HEK293 (cell line): ENCODE results near the gene SESTD1.
A peak's percentile ranks its signal among the peaks of the same experiment; 100 is the strongest.

Source experiments
- CTCF ChIA-PET: fragments of 350-600 bp; formaldehyde crosslinking; extraction: SDS; loops from one replicate; lab custom pipeline; 2021; ENCODE audit warnings: antibody characterized with exemption; lab: Yijun Ruan, JAX
- POLR2A ChIA-PET: fragments of 300-600 bp; formaldehyde crosslinking; extraction: SDS; loops from one replicate; lab custom pipeline; 2020; ENCODE audit warnings: antibody characterized with exemption, inconsistent platforms; lab: Yijun Ruan, JAX
- H3K27ac ChIP-seq: fragments of 200-500 bp; sonication (Bioruptor generic); 2 replicates; pipeline ENCODE4 v1.5.1; 2014; ENCODE audit warnings: low read depth, low read length, control low read depth, inconsistent platforms; ENCODE audit errors: extremely low read depth
- H3K36me3 ChIP-seq, 2 experiments: fragments of 200-500 bp in 1 of 2; sonication (Bioruptor generic) in 1 of 2; 1 replicate in 1 of 2; 2 replicates in 1 of 2; pipeline ENCODE4 v1.5.1; 2014 to 2017; ENCODE audit warnings: inconsistent platforms in 2 of 2, low read length in 2 of 2; ENCODE audit not compliant: control insufficient read depth in 2 of 2, insufficient read depth in 1 of 2
- H3K4me1 ChIP-seq: fragments of 200-500 bp; sonication (Bioruptor generic); 2 replicates; pipeline ENCODE4 v1.5.1; 2014; ENCODE audit warnings: mild to moderate bottlenecking, low read length, inconsistent platforms; ENCODE audit not compliant: control insufficient read depth, insufficient read depth
- H3K4me3 ChIP-seq: 2 replicates; pipeline ENCODE4 v1.5.1; 2011; ENCODE audit warnings: low read depth, mild to moderate bottlenecking, control low read depth, low read length, moderate library complexity
- H3K9me3 ChIP-seq: fragments of 200-500 bp; sonication (Bioruptor generic); 2 replicates; pipeline ENCODE4 v1.5.1; 2014; ENCODE audit warnings: low read depth, low read length, inconsistent platforms; ENCODE audit not compliant: control insufficient read depth, insufficient read depth
- KLF16 ChIP-seq: fragments of 450-650 bp; formaldehyde crosslinking; IDR thresholded peaks from 2 replicates; pipeline ENCODE4 v1.5.1; 2017; ENCODE audit warnings: missing biosample characterization, missing genetic modification characterization
- OVOL3 ChIP-seq: fragments of 450-650 bp; formaldehyde crosslinking; IDR thresholded peaks from 2 replicates; pipeline ENCODE4 v1.5.1; 2016; ENCODE audit warnings: missing biosample characterization, missing genetic modification characterization
- ZBTB1 ChIP-seq: fragments of 450-650 bp; formaldehyde crosslinking; IDR thresholded peaks from 2 replicates; pipeline ENCODE4 v1.5.1; 2016; ENCODE audit warnings: missing biosample characterization, missing genetic modification characterization
- ZBTB17 ChIP-seq: fragments of 450-650 bp; formaldehyde crosslinking; IDR thresholded peaks from 2 replicates; pipeline ENCODE4 v1.5.1; 2016; ENCODE audit warnings: missing biosample characterization, missing genetic modification characterization
- ZBTB48 ChIP-seq: fragments of 450-650 bp; formaldehyde crosslinking; IDR thresholded peaks from 2 replicates; pipeline ENCODE4 v1.5.1; 2016; ENCODE audit warnings: missing biosample characterization, missing genetic modification characterization
- ZFHX2 ChIP-seq: fragments of 450-650 bp; formaldehyde crosslinking; conservative IDR thresholded peaks from 2 replicates; pipeline ENCODE4 v1.5.1; 2016; ENCODE audit warnings: missing biosample characterization, missing genetic modification characterization
- ZFP69B ChIP-seq: fragments of 450-650 bp; formaldehyde crosslinking; IDR thresholded peaks from 2 replicates; pipeline ENCODE4 v1.5.1; 2016; ENCODE audit warnings: missing biosample characterization, missing genetic modification characterization
- ZIC2 ChIP-seq: fragments of 450-650 bp; formaldehyde crosslinking; IDR thresholded peaks from 2 replicates; pipeline ENCODE4 v1.5.1; 2016; ENCODE audit warnings: missing biosample characterization, missing genetic modification characterization
- ZNF121 ChIP-seq: fragments of 450-650 bp; formaldehyde crosslinking; IDR thresholded peaks from 2 replicates; pipeline ENCODE4 v1.5.1; 2016; ENCODE audit warnings: missing biosample characterization, missing genetic modification characterization
- ZNF146 ChIP-seq: fragments of 450-650 bp; formaldehyde crosslinking; IDR thresholded peaks from 2 replicates; pipeline ENCODE4 v1.5.1; 2016; ENCODE audit warnings: missing biosample characterization, missing genetic modification characterization
- ZNF239 ChIP-seq: fragments of 450-650 bp; formaldehyde crosslinking; IDR thresholded peaks from 2 replicates; pipeline ENCODE4 v1.5.1; 2016; ENCODE audit warnings: missing biosample characterization, missing genetic modification characterization
- ZNF391 ChIP-seq: fragments of 450-650 bp; formaldehyde crosslinking; IDR thresholded peaks from 2 replicates; pipeline ENCODE4 v1.5.1; 2016; ENCODE audit warnings: low read depth, missing biosample characterization, missing genetic modification characterization, borderline replicate concordance
- ZNF433 ChIP-seq: fragments of 450-650 bp; formaldehyde crosslinking; IDR thresholded peaks from 2 replicates; pipeline ENCODE4 v1.5.1; 2016; ENCODE audit warnings: missing biosample characterization, missing genetic modification characterization, low read depth
- ZNF558 ChIP-seq: fragments of 450-650 bp; formaldehyde crosslinking; IDR thresholded peaks from 2 replicates; pipeline ENCODE4 v1.5.1; 2016; ENCODE audit warnings: missing biosample characterization, missing genetic modification characterization
- ZNF610 ChIP-seq: fragments of 450-650 bp; formaldehyde crosslinking; IDR thresholded peaks from 2 replicates; pipeline ENCODE4 v1.5.1; 2016; ENCODE audit warnings: missing biosample characterization, missing genetic modification characterization, borderline replicate concordance
- ZNF623 ChIP-seq: fragments of 450-650 bp; formaldehyde crosslinking; IDR thresholded peaks from 2 replicates; pipeline ENCODE4 v1.5.1; 2016; ENCODE audit warnings: missing biosample characterization, missing genetic modification characterization
- ZNF624 ChIP-seq: fragments of 450-650 bp; formaldehyde crosslinking; IDR thresholded peaks from 2 replicates; pipeline ENCODE4 v1.5.1; 2017; ENCODE audit warnings: missing biosample characterization, missing genetic modification characterization
- ZNF626 ChIP-seq: fragments of 450-650 bp; sonication (Bioruptor Pico); formaldehyde crosslinking; IDR thresholded peaks from 2 replicates; pipeline ENCODE4 v1.5.1; 2018; ENCODE audit warnings: missing biosample characterization, missing genetic modification characterization, inconsistent platforms
- ZNF777 ChIP-seq: fragments of 450-650 bp; formaldehyde crosslinking; IDR thresholded peaks from 2 replicates; pipeline ENCODE4 v1.5.1; 2017; ENCODE audit warnings: missing biosample characterization, missing genetic modification characterization, borderline replicate concordance
- ZNF785 ChIP-seq: fragments of 450-650 bp; formaldehyde crosslinking; IDR thresholded peaks from 2 replicates; pipeline ENCODE4 v1.5.1; 2016; ENCODE audit warnings: missing biosample characterization, missing genetic modification characterization
- TF ChIP-seq, protein P1 (sequence below): fragments of 450-650 bp; formaldehyde crosslinking; IDR thresholded peaks from 2 replicates; pipeline ENCODE4 v1.5.1; 2017; ENCODE audit warnings: missing biosample characterization, missing genetic modification characterization
- TF ChIP-seq, protein P2 (sequence below): fragments of 450-650 bp; formaldehyde crosslinking; IDR thresholded peaks from 2 replicates; pipeline ENCODE4; 2016; ENCODE audit warnings: missing biosample characterization, missing genetic modification characterization
- TF ChIP-seq, protein P3 (sequence below): fragments of 450-650 bp; formaldehyde crosslinking; IDR thresholded peaks from 2 replicates; pipeline ENCODE4 v1.5.1; 2017; ENCODE audit warnings: missing biosample characterization, missing genetic modification characterization

SESTD1 gene

DNA sequence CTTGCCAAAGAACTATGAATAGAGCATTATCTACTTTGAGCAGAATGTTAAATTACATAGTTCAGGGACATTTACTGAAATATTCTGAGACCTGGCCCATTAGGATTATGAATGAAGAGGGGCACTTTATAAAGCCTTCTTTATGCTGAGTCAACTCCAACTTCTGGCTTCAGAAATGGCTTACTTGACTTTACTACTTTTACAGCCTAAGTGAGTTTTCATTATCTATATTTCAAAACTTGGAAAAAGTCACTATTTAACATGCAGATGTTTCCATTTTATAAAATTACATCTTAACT lies 37.7 kb downstream of the SESTD1 start:
- CTCF ChIA-PET, result interaction anchor here (1.0 to 1.2 kb wide), 2 partner anchors 10 to 23 kb away, joined by 4 read pairs; no protein-coding TSS in a partner anchor

DNA sequence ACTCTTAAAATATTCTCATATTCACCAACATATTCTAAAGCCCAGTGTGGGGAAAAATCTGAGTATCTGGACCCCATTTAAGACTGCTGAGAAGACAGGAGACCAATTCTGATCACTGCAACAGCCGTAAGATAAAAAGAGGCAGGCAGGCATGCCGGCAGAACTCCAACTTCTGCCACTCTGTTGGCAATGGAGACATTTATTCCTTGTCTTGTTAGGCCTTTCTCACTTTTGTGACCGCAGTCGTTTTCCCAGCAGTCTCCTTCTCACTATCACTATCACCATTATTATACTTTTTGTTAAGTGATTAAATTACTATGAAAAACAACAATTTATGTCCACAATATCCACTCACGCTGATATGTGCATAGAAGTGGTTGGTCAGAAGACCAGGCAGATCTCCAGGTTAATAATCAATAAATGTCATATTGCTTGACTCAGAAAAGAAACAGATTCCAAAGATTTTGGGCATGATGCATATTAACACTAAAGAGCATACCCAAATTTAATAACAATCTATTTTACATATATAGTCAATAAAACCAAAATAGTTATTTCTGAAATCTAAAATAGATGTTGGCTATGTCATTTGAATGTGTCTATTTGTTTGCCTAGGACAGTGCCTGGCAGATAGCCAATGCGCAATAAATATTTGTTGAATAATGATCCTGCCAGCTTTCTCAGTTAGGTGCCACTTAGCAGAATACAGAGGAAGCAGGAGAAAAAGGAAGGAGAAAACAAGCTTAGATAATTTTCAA lies 38.2 kb downstream of the SESTD1 start:
- Histone ChIP-seq H3K36me3 (no peaks in the 10 kb centered on the region), H3K4me3 (no peak overlapping the region), H3K4me1 (no peaks in the 10 kb centered on the region), H3K9me3 (no peaks in the 10 kb centered on the region), H3K27ac (no peak overlapping the region)
- ChIA-PET POLR2A (interaction anchor here (1.0 kb wide), 1 partner anchor 37 kb away, joined by 3 read pairs; no protein-coding TSS in a partner anchor), CTCF (interaction anchor here (0.5 to 1.2 kb wide), 2 partner anchors 24 to 209 kb away, joined by 4 read pairs; no protein-coding TSS in a partner anchor)
- no peak for TF ChIP-seq ZFHX2 (tag by site-specific recombination)
- TF ChIP-seq KLF16 (tag by site-specific recombination), result no peak
- TF ChIP-seq ZNF626 (tag by site-specific recombination), result no peak
- no peak for TF ChIP-seq ZNF558 (tag by site-specific recombination)
- TF ChIP-seq ZNF623 (tag by site-specific recombination), result no peak
- TF ChIP-seq ZNF146, result no peak
- TF ChIP-seq ZFP69B (tag by site-specific recombination), result no peak
- TF ChIP-seq ZBTB17 (tag by site-specific recombination), result no peak
- TF ChIP-seq ZNF777 (tag by site-specific recombination), result no peak
- TF ChIP-seq ZNF433 (tag by site-specific recombination), result no peak
- no peak for TF ChIP-seq ZNF391
- TF ChIP-seq ZBTB1 (tag by site-specific recombination), result no peak
- TF ChIP-seq ZNF624 (tag by site-specific recombination), result no peak
- TF ChIP-seq ZNF239, result no peak
- TF ChIP-seq ZBTB48 (tag by site-specific recombination), result no peak
- TF ChIP-seq, protein P1, sequence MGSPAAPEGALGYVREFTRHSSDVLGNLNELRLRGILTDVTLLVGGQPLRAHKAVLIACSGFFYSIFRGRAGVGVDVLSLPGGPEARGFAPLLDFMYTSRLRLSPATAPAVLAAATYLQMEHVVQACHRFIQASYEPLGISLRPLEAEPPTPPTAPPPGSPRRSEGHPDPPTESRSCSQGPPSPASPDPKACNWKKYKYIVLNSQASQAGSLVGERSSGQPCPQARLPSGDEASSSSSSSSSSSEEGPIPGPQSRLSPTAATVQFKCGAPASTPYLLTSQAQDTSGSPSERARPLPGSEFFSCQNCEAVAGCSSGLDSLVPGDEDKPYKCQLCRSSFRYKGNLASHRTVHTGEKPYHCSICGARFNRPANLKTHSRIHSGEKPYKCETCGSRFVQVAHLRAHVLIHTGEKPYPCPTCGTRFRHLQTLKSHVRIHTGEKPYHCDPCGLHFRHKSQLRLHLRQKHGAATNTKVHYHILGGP, result no peak
- no peak for TF ChIP-seq ZIC2 (tag by site-specific recombination)
- TF ChIP-seq OVOL3 (tag by site-specific recombination), result no peak
- TF ChIP-seq, protein P2, sequence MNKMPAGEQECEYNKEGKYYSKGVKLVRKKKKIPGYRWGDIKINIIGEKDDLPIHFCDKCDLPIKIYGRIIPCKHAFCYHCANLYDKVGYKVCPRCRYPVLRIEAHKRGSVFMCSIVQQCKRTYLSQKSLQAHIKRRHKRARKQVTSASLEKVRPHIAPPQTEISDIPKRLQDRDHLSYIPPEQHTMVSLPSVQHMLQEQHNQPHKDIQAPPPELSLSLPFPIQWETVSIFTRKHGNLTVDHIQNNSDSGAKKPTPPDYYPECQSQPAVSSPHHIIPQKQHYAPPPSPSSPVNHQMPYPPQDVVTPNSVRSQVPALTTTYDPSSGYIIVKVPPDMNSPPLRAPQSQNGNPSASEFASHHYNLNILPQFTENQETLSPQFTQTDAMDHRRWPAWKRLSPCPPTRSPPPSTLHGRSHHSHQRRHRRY (tag by site-specific recombination), result no peak
- no peak for TF ChIP-seq ZNF785 (tag by site-specific recombination)

More for the DNA sequence above, 37.7 kb downstream of the SESTD1 start:
- Histone ChIP-seq H3K27ac (no peak overlapping the region), H3K4me1 (no peaks in the 10 kb centered on the region), H3K4me3 (no peak overlapping the region), H3K36me3 (no peaks in the 10 kb centered on the region), H3K9me3 (no peaks in the 10 kb centered on the region)
- POLR2A ChIA-PET, result interaction anchor here (1.0 kb wide), 1 partner anchor 36 kb away, joined by 3 read pairs; no protein-coding TSS in a partner anchor
- TF ChIP-seq, protein P3, sequence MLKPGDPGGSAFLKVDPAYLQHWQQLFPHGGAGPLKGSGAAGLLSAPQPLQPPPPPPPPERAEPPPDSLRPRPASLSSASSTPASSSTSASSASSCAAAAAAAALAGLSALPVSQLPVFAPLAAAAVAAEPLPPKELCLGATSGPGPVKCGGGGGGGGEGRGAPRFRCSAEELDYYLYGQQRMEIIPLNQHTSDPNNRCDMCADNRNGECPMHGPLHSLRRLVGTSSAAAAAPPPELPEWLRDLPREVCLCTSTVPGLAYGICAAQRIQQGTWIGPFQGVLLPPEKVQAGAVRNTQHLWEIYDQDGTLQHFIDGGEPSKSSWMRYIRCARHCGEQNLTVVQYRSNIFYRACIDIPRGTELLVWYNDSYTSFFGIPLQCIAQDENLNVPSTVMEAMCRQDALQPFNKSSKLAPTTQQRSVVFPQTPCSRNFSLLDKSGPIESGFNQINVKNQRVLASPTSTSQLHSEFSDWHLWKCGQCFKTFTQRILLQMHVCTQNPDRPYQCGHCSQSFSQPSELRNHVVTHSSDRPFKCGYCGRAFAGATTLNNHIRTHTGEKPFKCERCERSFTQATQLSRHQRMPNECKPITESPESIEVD (tag by site-specific recombination), result peak; percentile 16; the same call in 1 of the 2 replicates
- TF ChIP-seq ZNF121 (tag by site-specific recombination) (no peak), ZNF610 (tag by site-specific recombination) (no peak)
